CD4-positive, alpha-beta T cell (primary cell): ENCODE results near the gene CDK16. TPM values are rescaled to one million over a fixed set of nuclear protein-coding genes. Genes with fewer than 3 reads are reported as not detected.

ENCODE experiments used
- ATAC-seq: fragments of 200-7000 bp; cut with Tn5 transposase; one replicate; pipeline ENCODE4 v1.10.0; 2022; ENCODE audit warnings: mild to moderate bottlenecking; ENCODE audit not compliant: poor library complexity
- CTCF ChIA-PET: fragments of 350-600 bp; sonication (Branson Sonifier 250); formaldehyde crosslinking; loops from one replicate; lab custom pipeline; 2021; ENCODE audit warnings: antibody characterized with exemption, inconsistent platforms; lab: Charles Lee
- POLR2A ChIA-PET: fragments of 350-600 bp; sonication (Branson Sonifier 250); formaldehyde crosslinking; loops from one replicate; lab custom pipeline; 2021; ENCODE audit warnings: antibody characterized with exemption, inconsistent platforms; lab: Charles Lee
- DNase-seq, 14 experiments: peaks; one replicate each; pipeline ENCODE4 v3.0.0-alpha.2; 2013 to 2020; ENCODE audit warnings: mixed read lengths in 2 of 14
- H3K27ac ChIP-seq, 2 donors: one replicate each; pipeline versions ENCODE4 v1.5.1 to v1.7.0; 2013; ENCODE audit warnings: low read length in 2 of 2, low read depth in 1 of 2, mild to moderate bottlenecking in 1 of 2
- H3K27me3 ChIP-seq, 2 experiments: 1 replicate in 1 of 2; 2 replicates in 1 of 2; pipeline versions ENCODE4 v1.6.1 to v1.7.0; 2013; ENCODE audit warnings: low read length in 2 of 2, control low read depth in 1 of 2, mild to moderate bottlenecking in 1 of 2, moderate library complexity in 1 of 2; ENCODE audit not compliant: insufficient read depth in 2 of 2, control insufficient read depth in 1 of 2
- H3K36me3 ChIP-seq: one replicate; pipeline ENCODE4 v1.6.1; 2013; ENCODE audit warnings: low read length, control low read depth; ENCODE audit not compliant: insufficient read depth
- H3K4me1 ChIP-seq: one replicate; pipeline ENCODE4 v1.6.1; 2013; ENCODE audit warnings: low read length, control low read depth; ENCODE audit not compliant: insufficient read depth
- H3K4me3 ChIP-seq: one replicate; pipeline ENCODE4 v1.5.1; 2013; ENCODE audit warnings: mild to moderate bottlenecking, low read length, moderate library complexity
- H3K9me3 ChIP-seq, 2 experiments: 1 replicate in 1 of 2; 2 replicates in 1 of 2; pipeline versions ENCODE4 v1.6.1 to v1.7.0; 2013; ENCODE audit warnings: low read length in 2 of 2, mild to moderate bottlenecking in 2 of 2, control low read depth in 1 of 2, moderate library complexity in 1 of 2; ENCODE audit not compliant: control insufficient read depth in 1 of 2, insufficient read depth in 1 of 2
- H3K27ac Mint-ChIP-seq: one replicate; pipeline ENCODE4 v1.8.0; 2020; ENCODE audit warnings: mixed read lengths
- H3K27me3 Mint-ChIP-seq: one replicate; pipeline ENCODE4 v1.8.0; 2021; ENCODE audit warnings: mixed read lengths
- H3K36me3 Mint-ChIP-seq: one replicate; pipeline ENCODE4 v1.8.0; 2021; ENCODE audit warnings: low read depth, mixed read lengths
- H3K4me1 Mint-ChIP-seq: one replicate; pipeline ENCODE4 v1.8.0; 2021; ENCODE audit warnings: low read depth, mixed read lengths
- H3K4me3 Mint-ChIP-seq: one replicate; pipeline ENCODE4 v1.8.0; 2020; ENCODE audit warnings: mild to moderate bottlenecking, mixed read lengths
- H3K9me3 Mint-ChIP-seq: one replicate; pipeline ENCODE4 v1.8.0; 2020; ENCODE audit warnings: mixed read lengths
- intact Hi-C, 2 experiments: fragments of 100-400 bp; cut with DNase I in 1 of 2; cut with micrococcal nuclease in 1 of 2; formaldehyde crosslinking; loops; one replicate each; pipeline versions ENCODE4 v1.15.1 to v1.9.0; 2023 to 2025; cut with DNase I, micrococcal nuclease
- total RNA-seq, 174 experiments: library from RNA in 2 of 174; stranded (reverse) in 2 of 174; gene quantifications; one replicate each; pipeline ENCODE4 v1.2.3 and lab custom pipeline; 2021 to 2026
- TF ChIP-seq, protein P1 (sequence below): fragments of 200-600 bp; IDR thresholded peaks from one replicate; pipeline ENCODE4 v1.8.0; 2022; ENCODE audit warnings: antibody characterized with exemption, mild to moderate bottlenecking

Gene CDK16
- total RNA-seq, 2 experiments from 2014 or later = 182 to 190 TPM

DNA sequence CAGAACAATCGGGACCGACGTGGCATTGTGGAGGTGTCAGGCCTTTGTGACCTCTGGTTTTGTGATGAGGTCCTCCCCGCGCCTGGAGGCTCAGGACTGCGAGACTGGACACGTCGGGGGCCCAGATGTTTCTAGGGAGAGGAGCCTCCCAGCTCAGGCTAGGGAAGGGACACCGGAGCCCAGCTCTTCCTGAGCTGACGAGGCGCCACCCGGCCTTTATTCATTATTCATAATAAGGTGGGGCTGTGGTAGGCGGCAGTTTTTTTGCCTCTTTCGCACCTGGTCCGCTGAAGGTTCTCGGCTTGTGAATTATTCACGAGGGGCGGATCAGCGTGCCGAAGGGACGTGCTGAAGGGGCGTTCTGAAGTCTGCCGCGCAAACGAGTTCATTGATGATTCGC, 27.1 kb upstream of the CDK16 start:
- H3K4me3 Mint-ChIP-seq = peak overlapping the region; percentile 95
- peak overlapping the region; percentile 59 to 76 for H3K27ac ChIP-seq
- peaks cover 53% of the 10 kb centered on the region for H3K4me1 Mint-ChIP-seq
- peak overlapping the region; percentile 88 for H3K27ac Mint-ChIP-seq
- TF ChIP-seq, protein P1, sequence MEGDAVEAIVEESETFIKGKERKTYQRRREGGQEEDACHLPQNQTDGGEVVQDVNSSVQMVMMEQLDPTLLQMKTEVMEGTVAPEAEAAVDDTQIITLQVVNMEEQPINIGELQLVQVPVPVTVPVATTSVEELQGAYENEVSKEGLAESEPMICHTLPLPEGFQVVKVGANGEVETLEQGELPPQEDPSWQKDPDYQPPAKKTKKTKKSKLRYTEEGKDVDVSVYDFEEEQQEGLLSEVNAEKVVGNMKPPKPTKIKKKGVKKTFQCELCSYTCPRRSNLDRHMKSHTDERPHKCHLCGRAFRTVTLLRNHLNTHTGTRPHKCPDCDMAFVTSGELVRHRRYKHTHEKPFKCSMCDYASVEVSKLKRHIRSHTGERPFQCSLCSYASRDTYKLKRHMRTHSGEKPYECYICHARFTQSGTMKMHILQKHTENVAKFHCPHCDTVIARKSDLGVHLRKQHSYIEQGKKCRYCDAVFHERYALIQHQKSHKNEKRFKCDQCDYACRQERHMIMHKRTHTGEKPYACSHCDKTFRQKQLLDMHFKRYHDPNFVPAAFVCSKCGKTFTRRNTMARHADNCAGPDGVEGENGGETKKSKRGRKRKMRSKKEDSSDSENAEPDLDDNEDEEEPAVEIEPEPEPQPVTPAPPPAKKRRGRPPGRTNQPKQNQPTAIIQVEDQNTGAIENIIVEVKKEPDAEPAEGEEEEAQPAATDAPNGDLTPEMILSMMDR = no peak
- peak; percentile 5 for ATAC-seq
- intact Hi-C loops = loop anchor here (2.0 to 10.0 kb wide), 5 partner anchors 45 to 833 kb away; partner anchors contain the start of gene ZNF41 (in 1 of the 2)
- H3K27me3 ChIP-seq = no peaks in the 10 kb centered on the region
- peaks cover 25% of the 10 kb centered on the region for H3K36me3 Mint-ChIP-seq
- peaks cover under 1% of the 10 kb centered on the region for H3K36me3 ChIP-seq
- ChIA-PET CTCF (interaction anchor here (1.3 to 3.9 kb wide), 3 partner anchors 9 to 332 kb away, joined by 3 to 12 read pairs (median 12); no protein-coding TSS in a partner anchor), POLR2A (interaction anchor here (0.6 to 2.4 kb wide), 12 partner anchors 27 to 830 kb away, joined by 3 to 29 read pairs (median 7); partner anchors contain the start of genes CDK16, NDUFB11, RBM10 and USP11)
- H3K4me3 ChIP-seq = peak overlapping the region; percentile 70
- peak; percentile 7 to 74 (median 36) for DNase-seq
- H3K27me3 Mint-ChIP-seq = no peaks in the 10 kb centered on the region
- no peaks in the 10 kb centered on the region for H3K9me3 Mint-ChIP-seq
- H3K4me1 ChIP-seq = peaks cover 50% of the 10 kb centered on the region
- H3K9me3 ChIP-seq = no peaks in the 10 kb centered on the region

DNA sequence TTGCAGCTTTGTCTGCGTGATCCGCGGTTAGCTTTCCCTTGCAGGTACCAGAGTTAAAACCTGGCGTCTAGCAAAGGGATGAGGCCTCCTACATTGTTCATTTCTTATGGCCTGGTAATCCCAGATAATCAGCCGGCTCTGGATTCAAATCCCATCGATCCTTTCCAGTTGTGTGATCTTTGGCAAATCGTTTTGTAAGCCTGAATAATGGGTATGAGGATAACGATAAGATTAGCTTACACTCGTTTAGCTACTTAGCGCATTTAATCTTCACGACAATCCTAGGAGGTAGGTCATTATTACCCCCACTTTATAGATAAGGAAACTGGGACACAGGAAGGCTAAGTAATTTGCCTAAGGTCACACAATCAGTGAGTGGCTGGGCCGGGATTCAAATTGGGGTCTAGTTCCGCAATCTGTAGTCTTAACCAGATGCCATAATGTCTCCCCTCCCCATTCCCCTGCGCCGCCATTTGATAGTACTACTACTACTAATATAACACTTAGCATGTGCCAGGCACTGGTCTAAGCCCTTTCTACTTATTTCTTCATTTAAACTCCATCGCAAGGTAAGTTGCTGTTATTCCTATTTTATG, 26.6 kb upstream of the CDK16 start:
- peak overlapping the region in 1 of 2 donors; percentile 76 for H3K27ac ChIP-seq
- Mint-ChIP-seq H3K4me1 (peaks cover 59% of the 10 kb centered on the region), H3K4me3 (peak overlapping the region; percentile 95), H3K36me3 (peaks cover 26% of the 10 kb centered on the region), H3K27ac (peak overlapping the region; percentile 88), H3K27me3 (no peaks in the 10 kb centered on the region), H3K9me3 (no peaks in the 10 kb centered on the region)
- no peaks in the 10 kb centered on the region for H3K9me3 ChIP-seq
- ChIA-PET POLR2A (interaction anchor here (0.6 to 2.4 kb wide), 8 partner anchors 26 to 829 kb away, joined by 3 to 29 read pairs (median 9); partner anchors contain the start of genes CDK16, NDUFB11, RBM10 and USP11), CTCF (interaction anchor here (1.3 to 2.0 kb wide), 2 partner anchors 8 to 331 kb away, joined by 3 to 12 read pairs; no protein-coding TSS in a partner anchor)
- ATAC-seq = no peak
- TF ChIP-seq, protein P1 = no peak
- H3K36me3 ChIP-seq = no peaks in the 10 kb centered on the region
- H3K4me1 ChIP-seq = peaks cover 56% of the 10 kb centered on the region
- no peaks in the 10 kb centered on the region for H3K27me3 ChIP-seq
- H3K4me3 ChIP-seq = peak overlapping the region; percentile 70
- intact Hi-C loops = loop anchor here (2.0 to 10.0 kb wide), 5 partner anchors 45 to 833 kb away; partner anchors contain the start of gene ZNF41 (in 1 of the 2)
- no peak for DNase-seq

DNA sequence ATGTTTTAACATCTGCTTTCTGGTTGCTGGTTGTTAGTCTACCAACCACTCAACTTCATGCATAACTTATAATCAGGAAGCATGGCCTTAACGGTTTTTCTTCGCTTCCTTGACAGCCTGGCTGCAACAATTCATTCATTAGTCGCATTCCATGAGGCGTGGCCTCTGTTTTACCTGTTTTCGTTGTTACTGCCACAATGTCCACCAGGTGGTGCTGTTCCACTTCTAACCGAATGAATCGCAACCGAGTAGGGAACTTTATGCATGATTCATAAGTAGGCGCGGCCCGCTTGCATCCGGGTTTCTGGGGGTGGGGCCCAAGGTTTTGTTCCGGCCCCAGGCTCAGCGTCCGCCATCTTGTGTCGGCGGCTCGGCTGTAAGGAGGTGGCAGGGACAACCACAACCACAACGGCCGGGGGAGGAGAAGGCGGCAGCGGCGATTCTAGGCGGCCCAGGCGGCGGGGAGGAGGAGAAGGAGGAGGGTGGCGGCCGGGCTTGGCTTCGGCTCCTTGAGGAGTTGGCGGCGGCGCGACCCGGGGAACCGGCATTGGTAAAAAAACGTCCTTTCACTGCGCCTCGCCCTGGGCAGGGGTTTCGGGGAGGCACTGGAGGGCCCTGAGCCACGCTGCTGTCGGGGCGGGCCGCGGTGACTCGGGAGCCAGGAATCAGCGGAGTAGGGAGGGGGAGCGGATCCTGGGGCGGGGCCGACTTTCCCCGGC, 24.8 kb upstream of the CDK16 start, which contains the start of gene UBA1:
UBA1 (plus strand) TSS at position 355 of the 719 bp plus-strand sequence. CDS start 4,974 bp downstream, outside the sequence.
- peak within 1 kb of the TSS; percentile 78 for H3K4me3 ChIP-seq

More for the DNA sequence above, 24.8 kb upstream of the CDK16 start, which contains the start of gene UBA1:
- peak; percentile 83 to 99 (median 92) for DNase-seq
- Histone ChIP-seq H3K27me3 (no peaks in the 10 kb centered on the region), H3K36me3 (peaks cover 14% of the 10 kb centered on the region), H3K27ac (peak within 1 kb of the TSS; percentile 83 to 88), H3K4me1 (peaks cover 70% of the 10 kb centered on the region), H3K9me3 (no peaks in the 10 kb centered on the region)
- ATAC-seq = peak; percentile 79
- H3K27ac Mint-ChIP-seq = peak within 1 kb of the TSS; percentile 92
- peaks cover 41% of the 10 kb centered on the region for H3K36me3 Mint-ChIP-seq
- no peaks in the 10 kb centered on the region for H3K27me3 Mint-ChIP-seq
- ChIA-PET POLR2A (interaction anchor here (0.8 to 1.8 kb wide), 8 partner anchors 24 to 362 kb away, joined by 3 to 14 read pairs (median 4); partner anchors contain the start of genes CDK16, NDUFB11, RBM10 and USP11), CTCF (interaction anchor here (0.6 to 2.5 kb wide), 4 partner anchors 119 to 1922 kb away, joined by 3 to 12 read pairs (median 6); no protein-coding TSS in a partner anchor)
- H3K9me3 Mint-ChIP-seq = no peaks in the 10 kb centered on the region
- TF ChIP-seq, protein P1 = peak; percentile 57
- intact Hi-C loops = loop anchor here (1.0 to 10.0 kb wide), 9 partner anchors 40 to 831 kb away; partner anchors contain the start of genes USP11 (in 1 of the 2) and ZNF41 (in 1 of the 2)
- H3K4me3 Mint-ChIP-seq = peak within 1 kb of the TSS; percentile 99
- peaks cover 71% of the 10 kb centered on the region for H3K4me1 Mint-ChIP-seq
